Gastroesophageal sphincter (tissue), 4 donors: ENCODE measurements around the gene GINS3. TPM values are rescaled to one million over a fixed set of nuclear protein-coding genes. Genes with fewer than 3 reads are reported as not detected.

ENCODE experiments used
- ATAC-seq: fragments of 150-250 bp; one replicate; pipeline ENCODE4 v1.9.1; 2016; ENCODE audit warnings: mild to moderate bottlenecking, moderate library complexity
- H3K27ac ChIP-seq, 4 donors: fragments of 200-600 bp; sonication (generic) in 3 of 4; 1 replicate in 3 of 4; 2 replicates in 1 of 4; pipeline ENCODE4 v1.5.1; 2016 to 2019
- H3K27me3 ChIP-seq: fragments of 200-600 bp; sonication (generic); one replicate; pipeline ENCODE4 v1.5.1; 2019
- H3K36me3 ChIP-seq, 2 donors: fragments of 200-600 bp; sonication (generic); one replicate each; pipeline ENCODE4 v1.5.1; 2019; ENCODE audit warnings: control low read depth in 1 of 2
- H3K4me1 ChIP-seq, 3 donors: fragments of 200-600 bp; sonication (generic); 1 replicate in 2 of 3; 2 replicates in 1 of 3; pipeline ENCODE4 v1.5.1; 2016 to 2019; ENCODE audit warnings: control low read depth in 2 of 3
- H3K4me3 ChIP-seq, 2 donors: fragments of 200-600 bp; sonication (generic); one replicate each; pipeline ENCODE4 v1.5.1; 2019; ENCODE audit warnings: mild to moderate bottlenecking in 1 of 2, moderate library complexity in 1 of 2
- H3K9me3 ChIP-seq, 3 donors: fragments of 200-600 bp; sonication (generic); one replicate each; pipeline ENCODE4 v1.5.1; 2017 to 2019; ENCODE audit warnings: control low read depth in 2 of 3
- EP300 ChIP-seq: sonication (generic); formaldehyde crosslinking; IDR thresholded peaks from one replicate; pipeline ENCODE4 v1.6.1; 2017; ENCODE audit warnings: antibody characterized with exemption, mild to moderate bottlenecking
- POLR2A ChIP-seq, 2 donors: fragments of 450-650 bp; IDR thresholded peaks; one replicate each; pipeline ENCODE4 v1.6.1; 2017; ENCODE audit warnings: antibody characterized with exemption in 2 of 2, mild to moderate bottlenecking in 2 of 2, moderate library complexity in 1 of 2
- POLR2AphosphoS5 ChIP-seq: sonication (generic); formaldehyde crosslinking; IDR thresholded peaks from one replicate; pipeline ENCODE4 v1.6.1; 2017; ENCODE audit warnings: antibody characterized with exemption
- WGBS, 2 donors: methylation state at CpG; one replicate each; pipeline ENCODE4 v1.1.5; 2018; ENCODE audit warnings: low coverage in 1 of 2; 5-methylcytosine and 5-hydroxymethylcytosine counted together
- total RNA-seq, 4 donors: library from RNA; depleted of rRNA; stranded (reverse); fragments of >200 nt; gene quantifications; one replicate each; pipeline ENCODE4 v1.1.0, GENCODE V29; 2016
- TF ChIP-seq, protein P1 (sequence below), 4 experiments: fragments of 200-600 bp in 2 of 4; fragments of 450-650 bp in 2 of 4; sonication (generic) in 1 of 4; IDR thresholded peaks; one replicate each; pipeline ENCODE4 v1.5.1; 2017 to 2019; ENCODE audit warnings: antibody characterized with exemption in 4 of 4, mild to moderate bottlenecking in 2 of 4, moderate library complexity in 2 of 4

The GINS3 gene
- 1 to 10 TPM; 1.7 to 2.8 (median 2.4) TPM for total RNA-seq

- Histone ChIP-seq H3K4me3 (peak within 1 kb of the TSS; percentile 43 to 92), H3K27ac (peak within 1 kb of the TSS in 3 of 4 donors; percentile 85 to 90 (median 87)), H3K9me3 (no peaks in the 10 kb centered on the region), H3K27me3 (no peaks in the 10 kb centered on the region), H3K36me3 (no peaks in the 10 kb centered on the region), H3K4me1 (peaks cover 0 to 7% (median 5%) of the 10 kb centered on the region in 3 donors)
- 0 to 1% methylated on average over 14 to 31 of the region's 67 CpGs for WGBS, 2 donors
- peak; percentile 94 for ATAC-seq
- TF ChIP-seq POLR2AphosphoS5: peak; percentile 51
- TF ChIP-seq, protein P1, sequence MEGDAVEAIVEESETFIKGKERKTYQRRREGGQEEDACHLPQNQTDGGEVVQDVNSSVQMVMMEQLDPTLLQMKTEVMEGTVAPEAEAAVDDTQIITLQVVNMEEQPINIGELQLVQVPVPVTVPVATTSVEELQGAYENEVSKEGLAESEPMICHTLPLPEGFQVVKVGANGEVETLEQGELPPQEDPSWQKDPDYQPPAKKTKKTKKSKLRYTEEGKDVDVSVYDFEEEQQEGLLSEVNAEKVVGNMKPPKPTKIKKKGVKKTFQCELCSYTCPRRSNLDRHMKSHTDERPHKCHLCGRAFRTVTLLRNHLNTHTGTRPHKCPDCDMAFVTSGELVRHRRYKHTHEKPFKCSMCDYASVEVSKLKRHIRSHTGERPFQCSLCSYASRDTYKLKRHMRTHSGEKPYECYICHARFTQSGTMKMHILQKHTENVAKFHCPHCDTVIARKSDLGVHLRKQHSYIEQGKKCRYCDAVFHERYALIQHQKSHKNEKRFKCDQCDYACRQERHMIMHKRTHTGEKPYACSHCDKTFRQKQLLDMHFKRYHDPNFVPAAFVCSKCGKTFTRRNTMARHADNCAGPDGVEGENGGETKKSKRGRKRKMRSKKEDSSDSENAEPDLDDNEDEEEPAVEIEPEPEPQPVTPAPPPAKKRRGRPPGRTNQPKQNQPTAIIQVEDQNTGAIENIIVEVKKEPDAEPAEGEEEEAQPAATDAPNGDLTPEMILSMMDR (IDR thresholded peaks at IDR 0.05): no peak
These were observed at the start of gene GINS3 for GRCh38 chr16:58392215-58393137. Gene GINS3, plus strand, starts transcription at chr16:58392471. Its CDS starts 131 bp downstream, at chr16:58392602.

- Histone ChIP-seq H3K4me1 (peaks cover 0 to 18% (median 0%) of the 10 kb centered on the region in 3 donors), H3K27ac (no peak overlapping the region), H3K4me3 (no peak overlapping the region), H3K9me3 (no peaks in the 10 kb centered on the region), H3K27me3 (peaks cover 6% of the 10 kb centered on the region), H3K36me3 (no peaks in the 10 kb centered on the region)
- no peak for TF ChIP-seq EP300
- TF ChIP-seq, protein P1 (IDR thresholded peaks at IDR 0.05): no peak
- TF ChIP-seq POLR2AphosphoS5: no peak
- TF ChIP-seq POLR2A (IDR thresholded peaks at IDR 0.05): no peak
- no peak for ATAC-seq
- WGBS, 2 donors: 50 to 77% methylated on average over 1 to 4 of the region's 4 CpGs
These were observed 48.7 kb upstream of the GINS3 start for GRCh38 chr16:58343562-58343961.

GRCh38 chr16:58345574-58346354 lies 46.5 kb upstream of the GINS3 start:
- no peak for ATAC-seq
- 74 to 83% methylated on average over 9 to 14 of the region's 14 CpGs for WGBS, 2 donors
- peaks cover 0 to 18% (median 0%) of the 10 kb centered on the region in 3 donors for H3K4me1 ChIP-seq
- H3K27me3 ChIP-seq: peaks cover 11% of the 10 kb centered on the region
- no peaks in the 10 kb centered on the region for H3K9me3 ChIP-seq
- no peak overlapping the region for H3K27ac ChIP-seq
- no peaks in the 10 kb centered on the region for H3K36me3 ChIP-seq
- TF ChIP-seq EP300: no peak
- no peak for TF ChIP-seq POLR2A (IDR thresholded peaks at IDR 0.05)
- TF ChIP-seq, protein P1 (IDR thresholded peaks at IDR 0.05): no peak
- no peak for TF ChIP-seq POLR2AphosphoS5
- no peak overlapping the region for H3K4me3 ChIP-seq

- H3K9me3 ChIP-seq: no peaks in the 10 kb centered on the region
- no peaks in the 10 kb centered on the region for H3K36me3 ChIP-seq
- H3K4me1 ChIP-seq: peaks cover 0 to 18% (median 0%) of the 10 kb centered on the region in 3 donors
- no peak overlapping the region for H3K4me3 ChIP-seq
- no peak for ATAC-seq
- peak overlapping the region in 3 of 4 donors; percentile 10 to 43 (median 39) for H3K27ac ChIP-seq
- 41 to 48% methylated on average over 5 of the region's 5 CpGs for WGBS, 2 donors
- H3K27me3 ChIP-seq: peaks cover 5% of the 10 kb centered on the region
- TF ChIP-seq POLR2AphosphoS5: no peak
- no peak for TF ChIP-seq POLR2A (IDR thresholded peaks at IDR 0.05)
These were observed 45.4 kb upstream of the GINS3 start for GRCh38 chr16:58346831-58347371.

DNA sequence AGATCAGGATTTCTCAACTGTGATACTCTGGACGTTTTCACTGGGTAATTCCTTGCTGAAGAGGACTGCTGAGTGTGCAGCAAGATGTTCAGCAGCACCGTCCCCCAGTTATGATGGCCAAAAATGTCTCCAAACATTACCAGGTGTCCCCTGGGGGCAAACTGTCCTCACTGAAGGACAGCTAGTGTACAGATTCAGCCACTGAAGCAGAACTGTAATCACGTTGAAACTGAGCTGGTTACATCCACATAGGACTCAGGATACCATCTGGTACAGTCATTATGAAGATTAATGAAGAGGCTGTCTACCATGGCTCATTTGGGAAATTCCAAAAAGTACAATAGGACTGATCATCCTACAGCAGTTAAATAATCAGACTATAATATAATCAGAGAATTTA lies 43.3 kb upstream of the GINS3 start:
- Histone ChIP-seq H3K4me1 (peaks cover 0 to 18% (median 0%) of the 10 kb centered on the region in 3 donors), H3K9me3 (peaks cover 0 to 8% (median 0%) of the 10 kb centered on the region in 3 donors), H3K27ac (no peak overlapping the region), H3K4me3 (no peak overlapping the region), H3K36me3 (no peaks in the 10 kb centered on the region), H3K27me3 (peaks cover 5% of the 10 kb centered on the region)
- TF ChIP-seq POLR2A (IDR thresholded peaks at IDR 0.05): no peak
- TF ChIP-seq EP300: no peak
- no peak for TF ChIP-seq POLR2AphosphoS5
- no peak for ATAC-seq
- 13 to 28% methylated on average over 1 to 3 of the region's 3 CpGs for WGBS, 2 donors
